Measurements from ENCODE around the gene SLC25A39. TPM values are rescaled to one million over a fixed set of nuclear protein-coding genes. Genes with fewer than 3 reads are reported as not detected.

Gene SLC25A39
- total and polyA plus RNA-seq, 2 donors (not counting 3 experiments of a cell fraction or from before 2014, with no cell fraction given), result 88.5 to 151 TPM

DNA sequence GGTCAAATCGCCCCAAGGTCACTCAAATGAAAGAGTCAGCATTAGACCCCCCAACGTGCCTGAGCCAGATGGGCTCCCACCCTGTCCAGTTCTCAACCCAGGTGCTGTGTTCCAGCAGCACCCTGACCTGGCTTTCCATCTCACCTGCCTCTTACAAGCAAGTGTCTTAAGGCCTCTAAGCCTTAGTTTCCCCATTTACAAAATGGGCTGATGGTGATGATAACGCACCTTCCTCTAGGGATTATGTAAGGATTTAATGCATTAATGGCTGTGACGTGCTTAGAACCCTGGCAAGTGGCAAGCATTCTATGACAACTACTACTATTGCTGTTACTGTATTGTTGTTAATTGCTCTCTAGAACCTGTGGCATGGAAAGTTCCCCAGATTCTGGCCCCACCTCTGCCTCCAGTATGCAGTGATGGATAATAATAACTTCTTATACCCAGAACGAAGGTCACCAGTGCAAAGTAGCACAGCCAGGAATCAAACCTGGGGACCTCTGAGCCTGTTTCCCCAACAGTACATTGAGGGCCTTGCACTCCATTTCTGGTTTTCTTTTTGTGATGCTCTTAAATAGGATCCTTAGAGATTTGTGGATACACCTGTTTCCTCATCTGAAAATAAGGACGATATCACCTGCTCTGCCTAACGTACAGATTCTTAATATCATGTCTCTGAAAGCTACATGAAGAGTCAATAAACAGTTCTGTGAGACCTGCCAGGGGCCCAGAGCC lies 3.3 kb upstream of the SLC25A39 start:
- no TSS peak for BruUV-seq (replicated peaks)
- Histone ChIP-seq H3K9me1 (replicated peaks; ENCODE audit: control insufficient read depth, extremely low read depth, insufficient read depth, low read length) (no peaks in the 10 kb centered on the region), H3K4me1 (ENCODE audit: control insufficient read depth, extremely low read depth, insufficient read depth, low read length) (peaks cover 9% of the 10 kb centered on the region), H3K4me3 (replicated peaks in 1 of 3; ENCODE audit: insufficient read depth in 1 of 3, low read depth in 1 of 3, low read length in 3 of 3) (no peak overlapping the region), H3K9me3 (replicated peaks; ENCODE audit: control insufficient read depth, insufficient read depth, low read length) (no peaks in the 10 kb centered on the region), H4K20me1 (replicated peaks; ENCODE audit: control insufficient read depth, extremely low read depth, insufficient read depth, low read length) (no peaks in the 10 kb centered on the region), H3K27me3 (ENCODE audit: control insufficient read depth in 2 of 2, insufficient read depth in 2 of 2, low read length in 2 of 2) (no peaks in the 10 kb centered on the region), H3K9ac (replicated peaks; ENCODE audit: extremely low read depth, insufficient read depth, low read length) (no peak overlapping the region), H3K79me2 (ENCODE audit: control insufficient read depth, insufficient read depth, low read length) (peaks cover 7% of the 10 kb centered on the region), H2AFZ (ENCODE audit: low read depth, low read length) (no peak overlapping the region), H3K27ac (ENCODE audit: insufficient read depth, low read depth, low read length) (no peak overlapping the region), H3K36me3 (ENCODE audit: control insufficient read depth in 2 of 2, extremely low read depth in 1 of 2, insufficient read depth in 2 of 2, low read length in 2 of 2) (no peaks in the 10 kb centered on the region), H3K4me2 (ENCODE audit: insufficient read depth, low read length) (no peak overlapping the region)
- no peak for DNase-seq (ENCODE audit: low read depth, low spot score)
- CTCF ChIA-PET, result interaction anchor here (1.0 to 4.9 kb wide), 6 partner anchors 11 to 125 kb away, joined by 3 to 68 read pairs (median 4); partner anchors contain the start of gene UBTF
- intact Hi-C loops (cut with micrococcal nuclease) (no loop called here), dilution Hi-C loops (cut with MboI; ENCODE audit: extremely low pct_ligation_motif_present, low sequenced_read_pairs) (no loop called here)
- TF ChIP-seq JUN (IDR thresholded peaks at IDR 0.05; ENCODE audit: borderline replicate concordance, insufficient read depth, insufficient read length, low read depth), result no peak
- no peak for TF ChIP-seq POLR2AphosphoS5 (IDR thresholded peaks at IDR 0.05; ENCODE audit: insufficient read depth, low read depth, low read length)
- TF ChIP-seq FOS (IDR thresholded peaks at IDR 0.05; ENCODE audit: borderline replicate concordance, insufficient read depth, low read length), result no peak
- no peak for TF ChIP-seq GATA2 (IDR thresholded peaks at IDR 0.05; ENCODE audit: insufficient read depth, insufficient read length, low read depth, low read length)
- POLR2A ChIA-PET, result no interaction called here
- FAIRE-seq, result no peak

GRCh38 chr17:44326861-44327444 lies 2.3 kb upstream of the SLC25A39 start:
- Histone ChIP-seq H3K27me3 (ENCODE audit: control insufficient read depth in 2 of 2, insufficient read depth in 2 of 2, low read length in 2 of 2) (no peaks in the 10 kb centered on the region), H3K4me1 (ENCODE audit: control insufficient read depth, extremely low read depth, insufficient read depth, low read length) (peaks cover 9% of the 10 kb centered on the region), H3K9ac (replicated peaks; ENCODE audit: extremely low read depth, insufficient read depth, low read length) (no peak overlapping the region), H2AFZ (ENCODE audit: low read depth, low read length) (no peak overlapping the region), H3K4me2 (ENCODE audit: insufficient read depth, low read length) (no peak overlapping the region), H3K9me1 (replicated peaks; ENCODE audit: control insufficient read depth, extremely low read depth, insufficient read depth, low read length) (no peaks in the 10 kb centered on the region), H3K4me3 (replicated peaks in 1 of 3; ENCODE audit: insufficient read depth in 1 of 3, low read depth in 1 of 3, low read length in 3 of 3) (no peak overlapping the region), H4K20me1 (replicated peaks; ENCODE audit: control insufficient read depth, extremely low read depth, insufficient read depth, low read length) (no peaks in the 10 kb centered on the region), H3K79me2 (ENCODE audit: control insufficient read depth, insufficient read depth, low read length) (peaks cover 7% of the 10 kb centered on the region), H3K27ac (ENCODE audit: insufficient read depth, low read depth, low read length) (no peak overlapping the region), H3K36me3 (ENCODE audit: control insufficient read depth in 2 of 2, extremely low read depth in 1 of 2, insufficient read depth in 2 of 2, low read length in 2 of 2) (peaks cover 0 to 3% of the 10 kb centered on the region in 2 experiments), H3K9me3 (replicated peaks; ENCODE audit: control insufficient read depth, insufficient read depth, low read length) (no peaks in the 10 kb centered on the region)
- no TSS peak for BruUV-seq (replicated peaks)
- ChIA-PET POLR2A (interaction anchor here (0.6 to 0.7 kb wide), 2 partner anchors 107 to 116 kb away, joined by 3 to 5 read pairs; partner anchors contain the start of gene UBTF), CTCF (interaction anchor here (0.6 to 4.9 kb wide), 11 partner anchors 12 to 548 kb away, joined by 3 to 68 read pairs (median 4); partner anchors contain the start of genes DUSP3, FAM171A2, RUNDC3A and UBTF)
- intact Hi-C loops (cut with micrococcal nuclease), result loop anchor here (1.0 kb wide), 1 partner anchor 18 kb away; the partner anchor contains the start of gene GRN
- TF ChIP-seq MYC (IDR thresholded peaks at IDR 0.05; ENCODE audit: low read depth, low read length) (peak; percentile 34), POLR2AphosphoS5 (IDR thresholded peaks at IDR 0.05; ENCODE audit: insufficient read depth, low read depth, low read length) (peak; percentile 68), MAX (IDR thresholded peaks at IDR 0.05; ENCODE audit: insufficient read depth, insufficient read length) (peak; percentile 96), POLR2A (IDR thresholded peaks at IDR 0.05; ENCODE audit: low read depth, low read length) (peak; percentile 48), FOS (IDR thresholded peaks at IDR 0.05; ENCODE audit: borderline replicate concordance, insufficient read depth, low read length) (no peak), GATA2 (IDR thresholded peaks at IDR 0.05; ENCODE audit: insufficient read depth, insufficient read length, low read depth, low read length) (no peak)
- DNase-seq (ENCODE audit: low read depth, low spot score) (peak; percentile 96), FAIRE-seq (peak; percentile 97)
- dilution Hi-C loops (cut with MboI; ENCODE audit: extremely low pct_ligation_motif_present, low sequenced_read_pairs), result no loop called here
